HG02642 (cell line): ENCODE data around the gene MARCHF9.
"Not testable (repeated sequence)": the region's sequence is repeated elsewhere in the genome, so short reads cannot be mapped to it uniquely, and the experiment has no call there.

Experiments used
- ATAC-seq: cut with Tn5 transposase; IDR thresholded peaks from one replicate; pipeline ENCODE4 v1.9.1; 2021; ENCODE audit warnings: mild to moderate bottlenecking; ENCODE audit not compliant: unreplicated experiment, poor library complexity

MARCHF9 gene

GRCh38 chr12:57766464-57767304, 11.8 kb downstream of the MARCHF9 start, which contains the start of gene CYP27B1:
Gene CYP27B1 (minus strand): TSS chr12:57767078. CDS start chr12:57767041, 37 bp downstream.
- no peak for ATAC-seq

DNA sequence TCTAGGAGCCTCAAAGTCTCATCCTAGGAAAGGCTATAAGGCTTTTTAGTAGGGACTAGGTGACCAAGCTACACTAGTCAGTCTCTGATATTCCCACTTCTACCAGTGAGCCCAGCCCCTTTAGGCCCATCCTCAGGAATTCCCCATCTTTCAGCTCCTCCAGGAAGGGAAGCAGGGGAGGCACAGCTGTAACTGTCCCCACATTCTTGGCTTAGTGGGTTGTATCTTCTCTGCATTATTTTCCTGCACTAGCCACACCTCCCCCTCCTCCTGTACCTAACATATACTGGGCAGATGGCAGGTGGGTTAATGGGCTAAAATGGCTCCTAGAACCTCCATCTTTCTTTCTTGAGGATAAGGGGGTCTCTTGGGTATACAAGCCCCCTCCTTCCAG, 12.4 kb downstream of the MARCHF9 start:
- no peak for ATAC-seq

GRCh38 chr12:57767876-57768275, 13.0 kb downstream of the MARCHF9 start:
- ATAC-seq = no peak

DNA sequence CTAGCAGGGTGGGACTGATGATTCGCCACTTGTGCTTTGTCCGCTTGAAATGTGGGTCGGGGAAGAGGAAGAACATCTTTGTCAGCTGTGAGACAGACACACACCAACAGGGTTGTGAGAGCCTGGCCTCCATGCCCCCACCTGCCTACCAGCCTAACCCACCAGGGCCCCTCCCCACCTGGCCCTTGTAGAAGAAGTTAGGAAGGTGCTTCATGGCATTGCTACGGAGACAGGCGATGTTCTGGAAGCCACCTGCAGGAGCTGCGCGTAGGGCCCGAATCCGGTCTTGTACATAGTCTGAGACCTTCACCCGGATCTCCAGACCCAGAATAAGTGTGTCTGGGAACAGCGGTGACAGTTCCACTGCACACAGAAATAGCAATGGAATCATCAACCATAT, 14.7 kb downstream of the MARCHF9 start:
- no peak for ATAC-seq

DNA sequence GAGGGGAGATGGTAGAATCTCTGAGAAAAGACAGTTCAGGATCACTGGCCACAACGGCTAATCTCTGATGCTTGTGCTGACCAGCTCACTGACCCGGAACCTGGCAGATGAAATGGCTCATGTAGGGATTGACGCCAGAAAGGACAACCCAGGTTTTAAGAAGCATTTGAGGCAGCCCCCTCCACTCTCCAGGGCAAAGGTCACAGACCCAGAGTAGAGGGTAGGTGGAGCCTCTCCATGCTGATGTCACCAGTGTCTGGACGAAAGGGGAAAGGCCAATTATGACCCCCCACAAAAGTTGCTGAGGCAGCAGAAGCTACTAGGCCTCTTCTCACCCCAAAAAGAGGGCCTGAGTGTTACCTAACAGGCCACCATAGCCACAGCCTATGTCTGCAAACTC, 15.8 kb downstream of the MARCHF9 start:
- no peak for ATAC-seq

GRCh38 chr12:57771236-57771872, 16.5 kb downstream of the MARCHF9 start:
- ATAC-seq = peak; percentile 70

- ATAC-seq = peak; percentile 84
Observed at GRCh38 chr12:57771873-57772428, 17.0 kb downstream of the MARCHF9 start, which contains the start of gene METTL1. Gene METTL1 (minus strand): TSS chr12:57772105. CDS start chr12:57772083, 22 bp downstream.

GRCh38 chr12:57772429-57773322, 17.8 kb downstream of the MARCHF9 start, which contains the start of gene EEF1AKMT3:
Gene EEF1AKMT3 (plus strand): TSS chr12:57772614. CDS start chr12:57772725, 111 bp downstream.
- peak; percentile 39 for ATAC-seq

DNA sequence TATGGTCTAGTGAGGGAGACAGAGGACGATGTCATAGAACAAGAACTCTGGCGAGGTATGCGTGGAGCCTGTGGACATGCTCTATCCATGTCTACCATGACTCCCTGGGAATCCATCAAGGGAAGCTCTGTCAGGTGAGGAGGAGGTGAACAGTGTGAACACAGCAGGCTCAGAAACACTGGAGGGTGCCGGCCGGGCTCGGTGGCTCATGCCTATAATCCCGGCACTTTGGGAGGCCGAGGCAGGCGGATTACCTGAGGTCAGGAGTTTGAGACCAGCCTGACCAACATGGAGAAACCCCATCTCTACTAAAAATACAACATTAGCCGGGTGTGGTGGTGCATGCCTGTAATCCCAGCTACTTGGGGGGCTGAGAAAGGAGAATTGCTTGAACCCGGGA, 19.7 kb downstream of the MARCHF9 start:
- not testable (repeated sequence) for ATAC-seq

DNA sequence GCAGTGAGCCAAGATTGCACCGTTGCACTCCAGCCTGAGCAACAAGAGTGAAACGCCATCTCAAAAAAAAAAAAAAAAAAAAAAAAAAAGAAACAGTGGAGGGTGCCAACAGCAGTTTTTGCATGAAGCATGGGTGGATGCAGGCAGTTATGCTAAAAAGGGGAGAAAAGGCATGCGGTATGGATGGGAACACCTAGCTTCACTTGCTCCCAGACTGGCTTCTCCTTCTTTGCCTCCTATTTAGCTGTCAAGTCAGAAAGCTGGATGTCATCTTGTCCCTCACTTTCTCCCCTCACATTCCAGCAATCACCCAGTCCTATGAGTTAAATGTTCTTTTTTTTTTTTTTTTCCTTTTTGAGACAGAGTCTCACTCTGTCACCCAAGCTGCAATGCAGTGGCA, 20.1 kb downstream of the MARCHF9 start:
- no peak for ATAC-seq

DNA sequence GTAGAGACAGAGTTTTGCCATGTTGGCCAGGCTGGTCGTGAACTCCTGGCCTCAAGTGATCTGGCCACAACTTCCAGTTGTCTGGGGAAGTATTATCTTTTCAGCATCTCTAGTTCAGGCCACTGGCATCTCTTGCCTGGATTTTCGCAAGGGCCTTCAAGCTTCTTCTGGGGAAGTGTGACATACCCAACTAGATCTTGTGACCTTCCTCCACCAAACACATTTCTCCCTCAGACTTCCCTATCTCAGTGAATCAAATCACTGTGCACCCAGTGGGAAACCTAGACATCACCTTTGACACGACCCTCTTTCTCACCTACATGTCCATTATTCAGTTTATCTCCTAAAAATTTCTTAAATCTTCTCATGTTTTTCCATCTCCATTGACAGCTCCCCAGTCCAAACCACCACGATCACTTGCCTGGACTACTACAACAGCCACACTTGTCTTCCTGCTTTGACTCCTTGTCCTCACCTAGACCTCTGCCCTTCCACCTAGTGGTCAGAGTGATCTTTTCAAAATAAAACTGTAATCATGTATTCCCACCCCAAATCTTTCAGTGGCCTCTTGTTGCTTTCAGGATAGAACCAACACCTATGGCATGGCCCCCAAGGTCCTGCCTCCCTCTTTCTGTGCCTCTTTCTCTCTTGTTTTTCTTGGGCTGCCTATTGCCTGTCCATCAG, 20.8 kb downstream of the MARCHF9 start:
- no peak for ATAC-seq

- no peak for ATAC-seq
Observed at GRCh38 chr12:57776247-57776587, 21.3 kb downstream of the MARCHF9 start.

DNA sequence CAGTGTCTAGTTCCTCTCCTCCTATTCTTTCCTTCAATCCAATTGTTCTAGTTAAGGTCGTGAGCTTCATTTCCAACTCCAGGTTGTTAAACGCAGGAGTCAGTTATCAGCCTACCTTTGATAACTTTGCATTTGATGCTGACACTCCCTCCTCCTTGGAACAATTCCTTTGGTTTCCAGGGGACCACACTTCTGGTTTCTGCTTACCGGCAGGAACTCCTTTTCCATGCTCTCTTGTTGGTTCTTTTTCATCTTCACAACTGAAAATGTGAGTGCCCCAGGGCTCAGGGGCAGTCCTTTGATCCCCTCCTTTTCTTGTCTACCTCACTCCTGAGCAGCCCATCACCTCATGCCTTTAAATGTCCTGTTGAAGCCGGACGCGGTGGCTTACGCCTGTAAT, 22.5 kb downstream of the MARCHF9 start:
- ATAC-seq = no peak

DNA sequence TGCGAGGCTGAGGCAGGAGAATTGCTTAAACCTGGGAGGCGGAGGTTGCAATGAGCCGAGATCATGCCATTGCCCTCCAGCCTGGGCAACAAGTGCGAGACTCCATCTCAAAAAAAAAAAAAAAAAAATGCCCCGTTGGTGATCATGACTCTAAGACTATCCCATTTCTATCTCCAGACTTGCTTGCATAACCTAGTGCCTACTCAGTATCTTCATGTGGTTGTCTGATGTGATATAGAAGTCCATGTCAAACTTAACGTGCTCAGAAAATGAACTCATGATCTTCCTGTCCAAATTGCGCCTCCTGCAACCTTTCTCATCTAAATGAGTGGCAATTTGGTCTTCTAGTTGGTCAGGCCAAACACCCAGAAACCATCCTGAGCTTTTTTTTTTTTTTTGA, 23.0 kb downstream of the MARCHF9 start:
- no peak for ATAC-seq

DNA sequence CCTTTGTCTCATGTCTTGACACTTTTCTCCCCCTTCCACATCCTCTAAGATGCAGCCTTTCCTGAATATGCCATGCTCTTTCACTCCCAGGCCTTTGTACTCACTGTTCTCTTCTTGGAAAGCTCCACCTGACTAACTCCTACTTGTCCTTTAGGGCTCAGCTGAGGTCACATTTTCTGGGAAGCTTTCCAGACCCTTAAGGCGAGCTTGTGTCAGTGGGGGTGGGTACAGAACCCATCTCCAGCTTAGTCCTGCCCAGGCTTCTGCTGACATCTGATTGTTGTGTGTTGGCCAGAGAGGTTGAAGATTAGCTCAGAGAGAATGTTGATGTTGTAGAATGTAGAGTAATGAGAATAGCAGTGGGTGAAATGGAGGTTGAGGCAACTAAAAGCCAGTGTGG, 24.8 kb downstream of the MARCHF9 start:
- ATAC-seq = no peak

GRCh38 chr12:57780284-57780897, 25.5 kb downstream of the MARCHF9 start:
- no peak for ATAC-seq

DNA sequence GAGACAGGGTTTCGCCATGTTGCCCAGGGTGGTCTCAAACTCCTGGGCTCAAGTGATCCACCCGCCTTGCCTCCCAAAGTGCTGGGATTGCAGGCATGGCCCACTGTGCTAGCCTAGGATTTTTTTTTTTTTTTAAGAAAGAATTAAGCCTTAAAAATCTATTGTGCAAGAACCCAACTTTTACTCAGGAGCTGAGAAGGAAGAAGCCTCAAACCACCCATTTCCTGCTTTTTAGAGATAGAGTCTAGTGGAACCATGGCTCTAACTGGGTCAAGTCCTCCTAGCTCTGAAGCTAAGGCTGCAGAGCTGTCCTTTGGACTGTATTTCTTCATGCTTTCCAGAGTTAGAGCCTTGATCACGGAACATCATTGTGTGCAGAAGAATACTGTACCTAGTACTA, 26.3 kb downstream of the MARCHF9 start:
- no peak for ATAC-seq

DNA sequence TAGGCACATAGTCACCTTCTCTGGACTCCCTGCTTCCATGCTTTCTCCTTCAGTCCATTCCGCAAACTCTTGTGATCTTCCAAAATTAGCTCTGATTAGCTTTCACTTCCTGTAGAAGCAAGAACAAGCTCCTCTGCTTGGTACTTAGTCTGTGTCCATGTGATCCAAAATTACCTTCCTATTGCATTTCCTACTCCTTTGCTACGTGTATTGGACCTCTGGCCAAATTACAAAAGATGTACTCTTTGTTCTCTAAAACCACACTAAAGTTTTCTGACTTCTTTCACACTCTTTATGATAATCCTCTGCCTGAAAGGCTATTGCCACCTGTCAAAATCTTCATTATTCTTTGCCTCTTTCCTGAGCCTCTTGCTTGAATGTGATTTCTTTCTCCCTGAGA, 26.9 kb downstream of the MARCHF9 start:
- ATAC-seq = no peak

- no peak for ATAC-seq
Observed at GRCh38 chr12:57782243-57782607, 27.3 kb downstream of the MARCHF9 start.
